Measurements from ENCODE around the gene BRSK2. TPM values are rescaled to one million over a fixed set of nuclear protein-coding genes. Genes with fewer than 3 reads are reported as not detected.

The BRSK2 gene
- total and polyA plus RNA-seq, 2 of the 4 experiments (the other 2 are of a cell fraction) = 0.18 to 0.62 TPM

GRCh38 chr11:1473786-1474185, 84.1 kb downstream of the BRSK2 start:
- no peak overlapping the region for H2BK5ac ChIP-seq (ENCODE audit: low read depth, low read length, poor library complexity, severe bottlenecking)
- no peak overlapping the region for H2BK15ac ChIP-seq (ENCODE audit: low read depth, low read length)
- no peak overlapping the region for H2BK120ac ChIP-seq (ENCODE audit: low read depth, low read length)
- H2AK9ac ChIP-seq (replicated peaks; ENCODE audit: low read depth, low read length, poor library complexity) = no peak overlapping the region
- no peak overlapping the region for H3K23ac ChIP-seq (ENCODE audit: low read depth, low read length)
- no peak overlapping the region for H3K14ac ChIP-seq (replicated peaks; ENCODE audit: low read depth, low read length)
- CTCF ChIA-PET = no interaction called here
- ATAC-seq (ENCODE audit: low read depth) = no peak
- no peak for DNase-seq
- no peak overlapping the region for H2AK5ac ChIP-seq (ENCODE audit: low read depth, low read length)
- H3K9me3 ChIP-seq (ENCODE audit: control insufficient read depth, insufficient read depth, low read length) = no peaks in the 10 kb centered on the region
- TF ChIP-seq NFE2L2 (IDR thresholded peaks at IDR 0.05; ENCODE audit: low read depth, low read length) = no peak
- TF ChIP-seq BHLHE40 (IDR thresholded peaks at IDR 0.05; ENCODE audit: low read depth, low read length) = no peak
- no peak for TF ChIP-seq MAFK (IDR thresholded peaks at IDR 0.05; ENCODE audit: low read depth, low read length)
- no peak for TF ChIP-seq USF2 (IDR thresholded peaks at IDR 0.05; ENCODE audit: low read depth, low read length)
- no peak overlapping the region for H4K8ac ChIP-seq (ENCODE audit: low read depth in 2 of 2, low read length in 2 of 2)
- BruUV-seq (replicated peaks) = no TSS peak
- H4K20me1 ChIP-seq (ENCODE audit: insufficient read depth, low read length) = no peaks in the 10 kb centered on the region; the same call in 1 of the 2 replicates
- no peak overlapping the region for H3K4me2 ChIP-seq (ENCODE audit: low read depth, low read length)
- H2AFZ ChIP-seq (replicated peaks; ENCODE audit: low read length, poor library complexity) = no peak overlapping the region
- no peak overlapping the region for H3K27ac ChIP-seq (ENCODE audit: insufficient read depth, low read length)
- no peak overlapping the region for H3K56ac ChIP-seq (ENCODE audit: extremely low read depth, insufficient read depth, low read length)
- no peak overlapping the region for H3K18ac ChIP-seq (ENCODE audit: low read depth, low read length)
- no peak overlapping the region for H3K9ac ChIP-seq (ENCODE audit: low read depth, low read length)
- intact Hi-C loops (cut with micrococcal nuclease) (no loop called here), dilution Hi-C loops (cut with HindIII; ENCODE audit: low sequenced_read_pairs, unreplicated experiment) (no loop called here), in situ Hi-C loops (cut with MboI; ENCODE audit: low sequenced_read_pairs) (no loop called here)
- no peaks in the 10 kb centered on the region for H3K9me1 ChIP-seq (ENCODE audit: insufficient read depth, low read length)
- POLR2A ChIA-PET (ENCODE audit: unreplicated experiment) = no interaction called here
- H3K27me3 ChIP-seq (ENCODE audit: control insufficient read depth, insufficient read depth, low read length) = no peaks in the 10 kb centered on the region
- H3K4me1 ChIP-seq (ENCODE audit: control insufficient read depth, insufficient read depth, low read length) = no peaks in the 10 kb centered on the region
- 93% methylated on average over 8 of the region's 22 CpGs; no CpG with 5 or more reads in 1 of the 2 experiments for WGBS, 2 experiments (ENCODE audit: extremely low coverage in 2 of 2, insufficient read length in 1 of 2)
- peaks cover 36% of the 10 kb centered on the region for H3K36me3 ChIP-seq (ENCODE audit: control insufficient read depth, insufficient read depth, low read length)
- no peaks in the 10 kb centered on the region for H3K79me1 ChIP-seq (ENCODE audit: low read depth in 1 of 2, low read length in 2 of 2)
- H3K4me3 ChIP-seq (ENCODE audit: insufficient read depth, low read depth, low read length) = no peak overlapping the region
- H2BK20ac ChIP-seq (ENCODE audit: low read depth, low read length) = no peak overlapping the region
- H4K91ac ChIP-seq (ENCODE audit: insufficient read depth, low read depth, low read length) = no peak overlapping the region
- H3K4ac ChIP-seq (ENCODE audit: low read depth, low read length) = no peak overlapping the region
- H4K5ac ChIP-seq (ENCODE audit: low read depth, low read length) = no peak overlapping the region

Measured in IMR-90 (cell line).